Measurements from ENCODE around the gene IFT88. TPM values are rescaled to one million over a fixed set of nuclear protein-coding genes. Genes with fewer than 3 reads are reported as not detected.

IFT88 gene
- total and polyA plus RNA-seq, 4 donors = 7.1 to 18.7 (median 10.5) TPM

GRCh38 chr13:20590561-20590960 is 23.6 kb downstream of the IFT88 start (continued):
- TF ChIP-seq CTCF (IDR thresholded peaks at IDR 0.05; ENCODE audit: low read depth, low read length, missing input control) (no peak), JUND (IDR thresholded peaks at IDR 0.05) (no peak), SP1 (IDR thresholded peaks at IDR 0.05) (no peak)

GRCh38 chr13:20592606-20593005 is 25.6 kb downstream of the IFT88 start:
- Histone ChIP-seq H3K27me3 (ENCODE audit: control insufficient read depth in 4 of 4, insufficient read depth in 4 of 4, low read length in 3 of 4) (no peaks in the 10 kb centered on the region), H3K27ac (ENCODE audit: low read depth in 1 of 2, low read length in 2 of 2) (no peak overlapping the region), H3K4me1 (ENCODE audit: control insufficient read depth in 4 of 4, insufficient read depth in 4 of 4, low read length in 3 of 4) (no peaks in the 10 kb centered on the region), H3K9ac (ENCODE audit: low read depth in 1 of 2, low read length in 2 of 2) (no peak overlapping the region), H3K36me3 (ENCODE audit: control insufficient read depth in 4 of 4, insufficient read depth in 3 of 4, low read depth in 1 of 4, low read length in 3 of 4) (peaks cover 0 to 5% (median 2%) of the 10 kb centered on the region in 4 donors), H3K9me3 (ENCODE audit: control insufficient read depth in 4 of 4, low read length in 3 of 4) (no peaks in the 10 kb centered on the region), H3K4me3 (ENCODE audit: low read depth in 1 of 3, low read length in 3 of 3) (no peak overlapping the region)
- TF ChIP-seq ZBTB33 (IDR thresholded peaks at IDR 0.05) (no peak), HNF4G (IDR thresholded peaks at IDR 0.05) (no peak), HNF4A (conservative IDR thresholded peaks at IDR 0.05) (no peak), FOXA1 (IDR thresholded peaks at IDR 0.05) (no peak)
- WGBS = 94% methylated on average over 4 of the region's 4 CpGs
- DNase-seq (ENCODE audit: low spot score) = no peak

GRCh38 chr13:20594280-20594679 is 27.3 kb downstream of the IFT88 start:
- Histone ChIP-seq H3K9ac (ENCODE audit: low read depth in 1 of 2, low read length in 2 of 2) (no peak overlapping the region), H3K4me1 (ENCODE audit: control insufficient read depth in 4 of 4, insufficient read depth in 4 of 4, low read length in 3 of 4) (no peaks in the 10 kb centered on the region), H3K4me3 (ENCODE audit: low read depth in 1 of 3, low read length in 3 of 3) (no peak overlapping the region), H3K27me3 (ENCODE audit: control insufficient read depth in 4 of 4, insufficient read depth in 4 of 4, low read length in 3 of 4) (no peaks in the 10 kb centered on the region), H3K36me3 (ENCODE audit: control insufficient read depth in 4 of 4, insufficient read depth in 3 of 4, low read depth in 1 of 4, low read length in 3 of 4) (peaks cover 0 to 5% (median 2%) of the 10 kb centered on the region in 4 donors), H3K27ac (ENCODE audit: low read depth in 1 of 2, low read length in 2 of 2) (no peak overlapping the region), H3K9me3 (ENCODE audit: control insufficient read depth in 4 of 4, low read length in 3 of 4) (no peaks in the 10 kb centered on the region)
- WGBS = 88% methylated on average over 2 of the region's 2 CpGs
- DNase-seq (ENCODE audit: low spot score) = no peak
- TF ChIP-seq HNF4A (conservative IDR thresholded peaks at IDR 0.05) = no peak
- no peak for TF ChIP-seq FOXA2 (IDR thresholded peaks at IDR 0.05)
- no peak for TF ChIP-seq RXRA (IDR thresholded peaks at IDR 0.05)
- TF ChIP-seq REST (IDR thresholded peaks at IDR 0.05) = no peak
- TF ChIP-seq EGR1 (IDR thresholded peaks at IDR 0.05; ENCODE audit: low read depth in 2 of 2) = no peak
- TF ChIP-seq JUND (IDR thresholded peaks at IDR 0.05) = no peak
- TF ChIP-seq ZBTB33 (IDR thresholded peaks at IDR 0.05) = no peak

Data from liver (tissue), 9 donors.